ENCODE results near the gene ANKRD45. TPM values are rescaled to one million over a fixed set of nuclear protein-coding genes. Genes with fewer than 3 reads are reported as not detected.
"Not testable (repeated sequence)": the region's sequence is repeated elsewhere in the genome, so short reads cannot be mapped to it uniquely, and the experiment has no call there.

ANKRD45 gene
- total and polyA plus RNA-seq, 2 donors, result 0.32 to 0.63 TPM

GRCh38 chr1:173580071-173580470 lies 89.6 kb downstream of the ANKRD45 start:
- no peaks in the 10 kb centered on the region for H3K36me3 ChIP-seq (ENCODE audit: insufficient read depth)
- no peak for DNase-seq (ENCODE audit: extremely low spot score)

GRCh38 chr1:173573596-173573995 lies 96.1 kb downstream of the ANKRD45 start:
- H3K27ac ChIP-seq (ENCODE audit: low read depth), result no peak overlapping the region
- H3K36me3 ChIP-seq (ENCODE audit: insufficient read depth), result no peaks in the 10 kb centered on the region
- H3K4me3 ChIP-seq (ENCODE audit: low read depth, low read length), result no peak overlapping the region
- no peak for DNase-seq (ENCODE audit: extremely low spot score)
- no peaks in the 10 kb centered on the region for H3K4me1 ChIP-seq (ENCODE audit: insufficient read depth)
- 90% methylated on average over 4 of the region's 4 CpGs for WGBS

More at GRCh38 chr1:173580071-173580470, 89.6 kb downstream of the ANKRD45 start:
- H3K4me1 ChIP-seq (ENCODE audit: insufficient read depth), result no peaks in the 10 kb centered on the region
- WGBS, result 82% methylated on average over 3 of the region's 3 CpGs
- H3K4me3 ChIP-seq (ENCODE audit: low read depth, low read length), result no peak overlapping the region
- no peak overlapping the region for H3K27ac ChIP-seq (ENCODE audit: low read depth)

- Histone ChIP-seq H3K4me1 (ENCODE audit: insufficient read depth) (no peaks in the 10 kb centered on the region), H3K4me3 (ENCODE audit: low read depth, low read length) (no peak overlapping the region), H3K36me3 (ENCODE audit: insufficient read depth) (no peaks in the 10 kb centered on the region), H3K27ac (ENCODE audit: low read depth) (no peak overlapping the region)
- no peak for DNase-seq (ENCODE audit: extremely low spot score)
- whole genome bisulfite sequencing, result 87% methylated on average over 3 of the region's 3 CpGs
Observed at GRCh38 chr1:173572201-173572873, 97.3 kb downstream of the ANKRD45 start.

GRCh38 chr1:173570370-173571007 lies 99.2 kb downstream of the ANKRD45 start:
- DNase-seq (ENCODE audit: extremely low spot score), result no peak
- Histone ChIP-seq H3K4me1 (ENCODE audit: insufficient read depth) (no peaks in the 10 kb centered on the region), H3K4me3 (ENCODE audit: low read depth, low read length) (no peak overlapping the region), H3K27ac (ENCODE audit: low read depth) (no peak overlapping the region), H3K36me3 (ENCODE audit: insufficient read depth) (no peaks in the 10 kb centered on the region)
- 79% methylated on average over 4 of the region's 4 CpGs for WGBS

GRCh38 chr1:173568483-173568882 lies 101.2 kb downstream of the ANKRD45 start:
- H3K36me3 ChIP-seq (ENCODE audit: insufficient read depth), result no peaks in the 10 kb centered on the region
- no peaks in the 10 kb centered on the region for H3K4me1 ChIP-seq (ENCODE audit: insufficient read depth)
- no peak overlapping the region for H3K27ac ChIP-seq (ENCODE audit: low read depth)
- no peak overlapping the region for H3K4me3 ChIP-seq (ENCODE audit: low read depth, low read length)
- WGBS, result 87% methylated on average over 1 of the region's 1 CpG
- no peak for DNase-seq (ENCODE audit: extremely low spot score)

- H3K36me3 ChIP-seq (ENCODE audit: insufficient read depth); DNase-seq (ENCODE audit: extremely low spot score); H3K4me1 ChIP-seq (ENCODE audit: insufficient read depth); H3K4me3 ChIP-seq (ENCODE audit: low read depth, low read length); H3K27ac ChIP-seq (ENCODE audit: low read depth): not testable (repeated sequence)
- WGBS, result 75% methylated on average over 1 of the region's 1 CpG
Observed at GRCh38 chr1:173563846-173564245, 105.8 kb downstream of the ANKRD45 start.

- H3K27ac ChIP-seq (ENCODE audit: low read depth), result no peak overlapping the region
- H3K4me1 ChIP-seq (ENCODE audit: insufficient read depth), result no peaks in the 10 kb centered on the region
- H3K4me3 ChIP-seq (ENCODE audit: low read depth, low read length), result no peak overlapping the region
- 67% methylated on average over 6 of the region's 6 CpGs for WGBS
- no peak for DNase-seq (ENCODE audit: extremely low spot score)
- no peaks in the 10 kb centered on the region for H3K36me3 ChIP-seq (ENCODE audit: insufficient read depth)
Observed at GRCh38 chr1:173562813-173563212, 106.8 kb downstream of the ANKRD45 start.

GRCh38 chr1:173561263-173561662 lies 108.4 kb downstream of the ANKRD45 start:
- Histone ChIP-seq H3K4me3 (ENCODE audit: low read depth, low read length) (no peak overlapping the region), H3K4me1 (ENCODE audit: insufficient read depth) (no peaks in the 10 kb centered on the region), H3K27ac (ENCODE audit: low read depth) (no peak overlapping the region), H3K36me3 (ENCODE audit: insufficient read depth) (no peaks in the 10 kb centered on the region)
- WGBS, result 64% methylated on average over 1 of the region's 1 CpG
- DNase-seq (ENCODE audit: extremely low spot score), result no peak

GRCh38 chr1:173560285-173560880 lies 109.3 kb downstream of the ANKRD45 start:
- Histone ChIP-seq H3K36me3 (ENCODE audit: insufficient read depth) (no peaks in the 10 kb centered on the region), H3K27ac (ENCODE audit: low read depth) (no peak overlapping the region), H3K4me3 (ENCODE audit: low read depth, low read length) (no peak overlapping the region), H3K4me1 (ENCODE audit: insufficient read depth) (no peaks in the 10 kb centered on the region)
- 90% methylated on average over 3 of the region's 3 CpGs for WGBS
- no peak for DNase-seq (ENCODE audit: extremely low spot score)

Other genes starting within 250 kb of the ANKRD45 start
- gene PRDX6, start 192.5 kb downstream of the ANKRD45 start, total RNA-seq, result 141 TPM
- 216 TPM for gene PRDX6, start 192.5 kb downstream of the ANKRD45 start, polyA plus RNA-seq
- not detected for gene SLC9C2, start 66.8 kb downstream of the ANKRD45 start, total RNA-seq
- gene SLC9C2, start 66.8 kb downstream of the ANKRD45 start, polyA plus RNA-seq, result not detected
- not detected for gene TEX50, start 34.5 kb downstream of the ANKRD45 start, total RNA-seq
- not detected for gene TEX50, start 34.5 kb downstream of the ANKRD45 start, polyA plus RNA-seq
- 45.1 TPM for gene KLHL20, start 45.1 kb upstream of the ANKRD45 start, total RNA-seq
- gene KLHL20, start 45.1 kb upstream of the ANKRD45 start, polyA plus RNA-seq, result 22.5 TPM
- gene DARS2, start 154.8 kb upstream of the ANKRD45 start, total RNA-seq, result 17.0 TPM
- 6.5 TPM for gene DARS2, start 154.8 kb upstream of the ANKRD45 start, polyA plus RNA-seq
- 26.3 TPM for gene CENPL, start 155.0 kb upstream of the ANKRD45 start, total RNA-seq
- 3.7 TPM for gene CENPL, start 155.0 kb upstream of the ANKRD45 start, polyA plus RNA-seq
- 317 TPM for gene GAS5, start 198.1 kb upstream of the ANKRD45 start, total RNA-seq
- gene GAS5, start 198.1 kb upstream of the ANKRD45 start, polyA plus RNA-seq, result 610 TPM
- gene ZBTB37, start 198.5 kb upstream of the ANKRD45 start, total RNA-seq, result 32.8 TPM
- 1.3 TPM for gene ZBTB37, start 198.5 kb upstream of the ANKRD45 start, polyA plus RNA-seq
- gene SERPINC1, start 247.5 kb upstream of the ANKRD45 start, total RNA-seq, result not detected
- gene SERPINC1, start 247.5 kb upstream of the ANKRD45 start, polyA plus RNA-seq, result 1.4 TPM